CD4-positive, alpha-beta T cell treated with Interleukin-21 for 1 hour (primary cell): ENCODE measurements around the gene DNAH2.
A peak's percentile ranks its signal among the peaks of the same experiment; 100 is the strongest.
"Not testable (repeated sequence)": the region's sequence is repeated elsewhere in the genome, so short reads cannot be mapped to it uniquely, and the experiment has no call there.

ENCODE experiments used
- DNase-seq: peaks from one replicate; pipeline ENCODE4 v3.0.0-alpha.2; 2020

The DNAH2 gene

DNA sequence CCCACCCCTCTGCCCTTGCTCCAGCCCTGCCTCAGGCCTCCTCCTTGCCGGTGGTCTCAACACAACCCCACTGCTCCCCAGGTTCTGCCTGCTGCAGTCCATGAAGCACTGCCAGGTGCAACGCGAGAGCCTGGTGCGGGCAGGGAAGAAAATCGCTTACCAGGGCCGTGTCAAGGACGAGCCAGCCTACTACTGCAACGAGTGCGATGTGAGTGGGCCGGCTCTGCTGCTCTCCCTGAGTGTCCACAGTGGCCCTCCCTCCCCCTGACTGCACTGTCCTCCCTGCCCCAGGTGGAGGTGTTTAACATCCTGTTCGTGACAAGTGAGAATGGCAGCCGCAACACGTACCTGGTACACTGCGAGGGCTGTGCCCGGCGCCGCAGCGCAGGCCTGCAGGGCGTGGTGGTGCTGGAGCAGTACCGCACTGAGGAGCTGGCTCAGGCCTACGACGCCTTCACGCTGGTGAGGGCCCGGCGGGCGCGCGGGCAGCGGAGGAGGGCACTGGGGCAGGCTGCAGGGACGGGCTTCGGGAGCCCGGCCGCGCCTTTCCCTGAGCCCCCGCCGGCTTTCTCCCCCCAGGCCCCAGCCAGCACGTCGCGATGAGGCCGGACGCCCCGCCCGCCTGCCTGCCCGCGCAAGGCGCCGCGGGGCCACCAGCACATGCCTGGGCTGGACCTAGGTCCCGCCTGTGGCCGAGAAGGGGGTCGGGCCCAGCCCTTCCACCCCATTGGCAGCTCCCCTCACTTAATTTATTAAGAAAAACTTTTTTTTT lies 135.6 kb downstream of the DNAH2 start:
- DNase-seq: peak; percentile 29

DNA sequence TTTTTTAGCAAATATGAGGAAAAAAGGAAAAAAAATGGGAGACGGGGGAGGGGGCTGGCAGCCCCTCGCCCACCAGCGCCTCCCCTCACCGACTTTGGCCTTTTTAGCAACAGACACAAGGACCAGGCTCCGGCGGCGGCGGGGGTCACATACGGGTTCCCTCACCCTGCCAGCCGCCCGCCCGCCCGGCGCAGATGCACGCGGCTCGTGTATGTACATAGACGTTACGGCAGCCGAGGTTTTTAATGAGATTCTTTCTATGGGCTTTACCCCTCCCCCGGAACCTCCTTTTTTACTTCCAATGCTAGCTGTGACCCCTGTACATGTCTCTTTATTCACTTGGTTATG lies 136.1 kb downstream of the DNAH2 start:
- peak; percentile 20 for DNase-seq

DNA sequence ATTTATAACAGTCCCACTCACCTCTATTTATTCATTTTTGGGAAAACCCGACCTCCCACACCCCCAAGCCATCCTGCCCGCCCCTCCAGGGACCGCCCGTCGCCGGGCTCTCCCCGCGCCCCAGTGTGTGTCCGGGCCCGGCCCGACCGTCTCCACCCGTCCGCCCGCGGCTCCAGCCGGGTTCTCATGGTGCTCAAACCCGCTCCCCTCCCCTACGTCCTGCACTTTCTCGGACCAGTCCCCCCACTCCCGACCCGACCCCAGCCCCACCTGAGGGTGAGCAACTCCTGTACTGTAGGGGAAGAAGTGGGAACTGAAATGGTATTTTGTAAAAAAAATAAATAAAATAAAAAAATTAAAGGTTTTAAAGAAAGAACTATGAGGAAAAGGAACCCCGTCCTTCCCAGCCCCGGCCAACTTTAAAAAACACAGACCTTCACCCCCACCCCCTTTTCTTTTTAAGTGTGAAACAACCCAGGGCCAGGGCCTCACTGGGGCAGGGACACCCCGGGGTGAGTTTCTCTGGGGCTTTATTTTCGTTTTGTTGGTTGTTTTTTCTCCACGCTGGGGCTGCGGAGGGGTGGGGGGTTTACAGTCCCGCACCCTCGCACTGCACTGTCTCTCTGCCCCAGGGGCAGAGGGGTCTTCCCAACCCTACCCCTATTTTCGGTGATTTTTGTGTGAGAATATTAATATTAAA lies 136.7 kb downstream of the DNAH2 start:
- DNase-seq: peak; percentile 12

DNA sequence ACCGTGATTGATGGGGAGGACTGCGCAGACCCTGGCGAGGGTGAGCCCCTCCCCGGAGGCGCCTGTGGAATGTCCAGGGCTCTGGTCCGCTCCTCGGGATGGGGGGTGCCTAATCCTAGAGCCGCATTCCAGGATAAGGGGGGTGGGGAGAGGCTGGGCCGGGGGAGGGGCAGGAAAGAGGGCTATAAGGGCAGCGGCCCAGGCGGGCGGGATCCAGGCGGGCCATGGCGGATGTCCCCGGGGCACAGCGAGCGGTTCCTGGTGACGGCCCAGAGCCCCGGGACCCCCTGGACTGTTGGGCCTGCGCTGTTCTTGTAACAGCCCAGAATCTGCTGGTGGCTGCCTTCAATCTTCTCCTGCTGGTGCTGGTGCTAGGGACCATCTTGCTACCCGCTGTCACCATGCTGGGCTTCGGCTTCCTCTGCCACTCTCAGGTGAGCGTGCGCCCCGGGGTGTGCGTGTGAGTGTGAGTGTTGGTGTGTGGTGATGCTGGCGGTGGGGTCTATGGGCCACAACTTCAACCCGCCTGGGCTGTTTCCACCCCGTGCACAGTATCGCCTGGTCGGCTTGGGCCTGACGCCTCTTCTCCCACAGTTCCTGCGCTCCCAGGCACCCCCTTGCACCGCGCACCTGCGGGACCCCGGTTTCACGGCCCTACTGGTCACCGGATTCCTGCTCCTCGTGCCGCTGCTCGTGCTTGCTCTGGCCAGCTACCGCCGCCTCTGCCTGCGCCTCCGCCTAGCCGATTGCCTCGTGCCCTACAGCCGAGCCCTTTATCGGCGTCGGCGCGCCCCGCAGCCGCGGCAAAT lies 137.5 kb downstream of the DNAH2 start, which contains the start of gene TMEM88:
TMEM88 (plus strand) TSS at position 216 of the 809 bp plus-strand sequence; CDS start at position 225, 9 bp downstream.
- peak; percentile 36 for DNase-seq

DNA sequence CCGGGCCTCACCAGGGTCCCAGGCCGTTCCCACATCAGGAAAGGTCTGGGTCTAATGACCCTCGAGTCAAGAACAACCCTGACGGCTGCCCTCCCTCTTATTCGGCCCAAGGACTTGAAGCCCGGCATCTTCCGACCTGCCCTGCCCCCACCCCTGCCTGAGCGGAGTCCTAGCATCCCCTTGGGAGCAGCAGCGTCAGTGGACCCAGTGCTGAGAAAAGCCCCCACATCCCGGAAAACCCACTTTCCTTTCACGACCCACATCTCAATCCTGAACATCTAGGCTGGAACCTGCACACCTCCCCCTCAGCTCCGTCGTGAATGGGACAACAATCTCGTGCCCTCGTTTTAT lies 138.1 kb downstream of the DNAH2 start:
- DNase-seq: no peak

DNA sequence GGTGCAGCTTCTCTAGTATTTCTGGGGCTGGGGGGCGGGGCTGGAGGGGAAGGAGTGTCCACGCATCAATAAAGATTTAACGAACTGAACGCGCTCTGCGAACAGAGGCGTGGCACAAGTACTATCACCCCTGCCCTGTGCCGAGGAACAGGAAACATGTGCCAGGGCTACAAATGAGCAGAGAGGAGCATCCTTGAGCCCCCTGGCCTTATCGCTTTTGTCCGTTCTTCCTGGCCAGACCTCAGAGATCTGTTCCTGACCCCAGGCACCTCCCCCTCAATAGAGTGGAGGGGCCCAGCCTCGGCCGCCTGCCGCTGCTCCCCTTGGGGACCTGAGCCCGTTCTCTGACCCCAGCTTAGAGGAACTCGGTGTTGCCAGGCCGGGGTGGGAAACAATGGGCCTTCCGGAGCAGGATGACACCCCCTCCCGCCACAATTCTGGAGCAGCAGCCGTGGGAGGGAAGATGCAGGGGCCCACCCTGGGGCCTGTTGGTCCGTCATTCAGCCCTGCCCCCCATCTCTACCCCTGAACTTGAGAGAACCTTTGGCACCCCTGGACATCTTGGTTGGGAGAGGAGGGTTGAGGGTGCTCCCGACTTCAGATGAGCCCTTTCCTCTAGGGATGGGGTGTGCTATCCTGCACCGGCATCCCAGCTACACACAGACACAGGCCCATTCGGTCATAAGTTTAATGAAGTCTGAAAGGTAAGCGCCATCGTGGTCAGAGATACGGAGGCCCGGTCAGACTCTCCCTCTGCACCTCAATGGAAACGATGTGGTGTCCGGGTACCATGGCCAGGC lies 138.7 kb downstream of the DNAH2 start:
- DNase-seq: peak; percentile 51

DNA sequence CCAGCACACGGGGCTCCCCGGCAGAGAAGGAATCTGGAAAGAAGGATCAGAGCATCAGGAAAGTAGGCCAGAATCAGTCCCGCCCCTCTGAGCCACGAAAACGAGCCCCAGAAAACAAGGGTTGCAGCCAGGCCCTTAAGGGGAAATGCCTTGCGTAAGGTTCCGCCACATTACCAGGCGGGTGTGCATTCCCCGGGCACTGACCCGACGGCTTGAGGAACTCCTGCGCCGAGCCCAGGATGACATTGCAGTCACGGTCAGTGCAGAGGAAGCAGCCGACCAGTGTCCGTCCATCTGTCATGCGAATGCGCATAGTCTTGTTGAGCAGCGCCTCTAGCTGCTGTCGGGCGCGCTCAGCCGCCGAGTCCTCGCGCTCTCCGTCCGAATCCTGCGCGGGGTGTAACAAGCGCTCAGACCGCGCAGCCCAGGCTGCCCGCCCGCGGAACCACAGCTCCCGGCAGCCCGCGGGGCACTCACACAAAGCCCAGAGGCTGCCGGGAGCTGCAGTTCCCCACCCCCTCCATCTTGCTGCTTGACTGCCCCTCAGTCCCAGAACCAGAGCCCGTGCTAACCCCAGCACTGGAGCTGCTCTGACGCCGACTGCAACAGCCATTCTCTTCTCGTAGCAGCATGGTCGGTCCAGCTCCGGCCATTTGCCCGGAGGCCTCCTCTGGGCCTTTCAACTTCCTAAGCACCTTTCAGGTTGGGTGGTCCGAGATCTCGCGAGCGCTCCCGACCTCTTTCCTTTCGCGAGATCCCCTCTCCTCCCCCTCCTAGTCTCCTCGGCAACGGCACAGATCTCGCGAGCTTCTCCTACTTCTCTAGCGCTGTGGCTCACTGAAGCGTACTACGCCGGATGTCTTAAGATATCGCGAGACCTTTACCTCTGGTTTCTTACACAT lies 139.5 kb downstream of the DNAH2 start, which contains the start of gene NAA38:
NAA38 (minus strand) TSS at position 749 of the 902 bp plus-strand sequence; CDS start at position 653, 96 bp downstream.
- peak; percentile 98 for DNase-seq

DNA sequence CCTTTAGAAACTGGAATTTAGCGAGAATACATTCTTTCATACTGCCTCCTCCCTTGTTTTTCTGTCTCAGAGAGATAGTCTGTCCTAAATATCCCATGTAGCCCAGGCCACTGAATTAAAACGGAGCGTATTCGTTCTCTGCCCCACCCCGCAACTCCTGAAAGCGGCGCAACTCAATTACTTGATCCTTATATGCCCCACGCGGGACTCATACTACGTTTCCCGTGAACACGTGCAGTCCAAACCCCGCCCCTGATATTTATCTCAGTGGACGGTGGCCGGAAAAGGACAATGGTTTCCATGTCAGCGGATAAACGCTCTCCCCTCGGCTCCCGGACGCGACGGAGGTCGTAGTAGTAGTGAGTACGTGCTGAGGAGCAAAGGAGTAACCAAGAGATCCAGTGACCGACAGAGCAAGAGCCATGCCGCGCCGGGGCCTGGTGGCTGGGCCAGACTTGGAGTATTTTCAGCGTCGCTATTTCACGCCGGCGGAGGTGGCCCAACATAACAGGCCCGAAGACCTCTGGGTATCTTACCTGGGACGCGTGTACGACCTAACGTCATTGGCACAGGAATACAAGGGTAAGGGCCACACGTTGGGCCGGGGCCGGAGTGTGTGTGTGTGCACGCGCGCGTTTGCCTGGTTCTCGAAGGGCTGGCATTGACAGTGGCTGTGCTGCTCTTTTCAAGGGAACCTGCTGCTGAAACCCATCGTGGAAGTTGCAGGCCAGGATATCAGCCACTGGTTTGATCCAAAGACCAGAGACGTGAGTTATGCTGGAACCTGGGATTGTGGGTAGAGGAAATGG lies 140.4 kb downstream of the DNAH2 start, which contains the start of gene CYB5D1:
CYB5D1 (plus strand) TSS at position 291 of the 809 bp plus-strand sequence; CDS start at position 423, 132 bp downstream.
- DNase-seq: peak; percentile 95

DNA sequence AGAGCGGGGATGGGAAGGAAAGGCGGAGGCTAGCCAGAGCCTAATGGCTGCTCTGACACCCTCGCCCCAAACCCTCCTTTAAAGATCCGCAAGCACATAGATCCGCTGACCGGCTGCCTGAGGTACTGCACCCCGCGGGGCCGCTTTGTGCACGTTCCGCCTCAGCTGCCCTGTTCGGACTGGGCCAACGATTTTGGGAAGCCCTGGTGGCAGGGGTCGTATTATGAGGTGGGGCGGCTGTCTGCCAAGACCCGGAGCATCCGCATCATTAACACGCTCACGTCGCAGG lies 140.9 kb downstream of the DNAH2 start:
- peak; percentile 57 for DNase-seq

DNA sequence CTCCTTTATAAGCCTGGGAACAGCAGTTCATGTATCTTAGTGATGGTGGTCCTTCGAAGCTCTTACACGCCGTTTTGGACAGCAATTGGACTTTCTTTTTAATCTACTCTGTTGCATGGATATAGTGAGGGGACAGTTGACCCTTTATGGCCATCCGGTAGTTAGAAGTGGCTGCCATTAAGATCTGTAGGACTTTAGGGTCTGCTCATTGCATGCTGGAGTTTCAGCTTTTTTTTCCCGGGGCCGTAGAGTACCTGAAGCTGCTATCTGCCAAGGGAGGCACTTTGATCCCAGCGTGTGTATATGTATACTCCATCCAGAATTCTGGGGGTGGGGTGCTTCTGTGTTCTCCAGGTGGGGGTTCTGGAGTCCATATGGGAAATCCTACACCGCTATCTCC lies 141.5 kb downstream of the DNAH2 start:
- no peak for DNase-seq

DNA sequence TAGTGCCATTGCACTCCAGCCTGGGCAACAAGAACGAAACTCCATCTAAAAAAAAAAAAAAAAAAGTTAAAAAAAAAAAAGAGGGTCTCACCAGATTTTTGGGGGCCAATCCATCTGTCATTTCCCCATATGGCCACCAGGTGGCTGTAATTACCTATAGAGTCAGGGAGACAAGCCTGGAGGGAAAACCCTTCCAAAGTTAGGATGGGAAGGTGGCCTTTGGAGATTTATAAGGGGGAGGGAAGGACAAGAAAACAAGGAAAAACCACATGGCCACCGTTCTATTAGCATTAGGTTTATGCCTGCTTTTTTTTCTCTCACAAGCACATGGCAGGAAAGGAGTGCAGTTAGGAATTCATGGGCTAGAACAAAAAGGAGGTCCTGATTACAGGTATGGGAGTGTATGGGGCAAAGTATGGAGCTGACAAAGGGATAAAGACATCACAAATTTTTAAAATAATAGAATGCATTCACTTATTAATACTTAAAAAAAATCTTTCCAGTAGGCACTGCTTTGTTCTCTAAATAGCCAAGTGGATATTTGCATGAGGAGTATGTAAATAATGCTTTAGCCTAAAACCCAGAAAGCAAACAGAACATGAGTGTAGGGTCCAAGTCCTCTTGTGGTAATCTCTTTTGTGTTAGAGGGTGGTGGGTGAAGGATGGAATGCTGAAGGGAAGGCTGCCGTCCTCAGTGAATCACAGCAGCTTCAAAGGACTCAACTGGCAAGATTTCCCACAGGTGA lies 145.3 kb downstream of the DNAH2 start:
- peak; percentile 71 for DNase-seq

DNA sequence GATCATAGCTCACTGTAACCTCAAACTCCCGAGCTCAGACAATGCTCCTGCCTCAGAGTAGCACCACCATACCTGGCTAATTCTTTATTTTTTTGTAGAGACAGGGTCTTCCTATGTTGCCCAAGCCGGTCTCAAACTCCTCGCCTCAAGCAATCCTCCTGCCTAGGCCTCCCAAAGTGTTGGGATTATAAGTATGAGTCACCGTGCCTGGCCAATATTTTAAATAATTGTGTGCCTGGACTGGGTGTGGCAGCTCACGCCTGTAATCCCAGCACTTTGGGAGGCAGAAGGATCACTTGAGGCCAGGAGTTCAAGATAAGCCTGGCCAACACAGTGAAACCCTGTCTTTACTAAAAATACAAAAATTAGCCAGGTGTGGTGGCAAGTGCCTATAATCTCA lies 146.8 kb downstream of the DNAH2 start:
- not testable (repeated sequence) for DNase-seq

DNA sequence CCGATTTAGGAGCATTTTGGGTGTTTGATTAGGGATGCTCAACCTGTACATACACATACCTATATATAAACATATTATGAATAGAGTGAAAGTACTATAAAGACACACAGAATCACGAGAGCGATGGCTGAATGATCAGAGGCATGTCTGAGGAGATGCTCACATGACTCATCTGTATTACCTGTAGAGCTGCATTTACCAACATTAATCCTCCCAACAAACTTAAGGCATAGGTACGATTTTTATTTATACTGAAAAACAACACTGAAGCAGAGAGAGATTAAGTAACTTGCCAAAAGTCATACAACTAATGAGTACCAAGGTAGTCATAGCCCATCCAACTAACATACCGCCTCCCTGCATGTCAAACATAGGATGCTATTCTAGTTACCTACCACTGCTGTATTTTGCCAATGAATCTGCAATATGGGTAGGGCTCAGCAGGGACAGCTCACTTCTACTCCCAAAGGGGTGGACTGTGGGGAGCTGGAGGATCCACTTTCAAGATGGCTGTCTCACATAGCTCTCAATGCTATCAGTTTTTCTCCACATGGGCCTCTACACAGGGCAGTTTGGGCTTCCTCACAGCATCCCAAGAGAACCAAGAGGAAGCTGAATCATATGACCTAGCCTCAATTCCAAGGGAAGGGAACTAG lies 147.6 kb downstream of the DNAH2 start:
- DNase-seq: no peak

DNA sequence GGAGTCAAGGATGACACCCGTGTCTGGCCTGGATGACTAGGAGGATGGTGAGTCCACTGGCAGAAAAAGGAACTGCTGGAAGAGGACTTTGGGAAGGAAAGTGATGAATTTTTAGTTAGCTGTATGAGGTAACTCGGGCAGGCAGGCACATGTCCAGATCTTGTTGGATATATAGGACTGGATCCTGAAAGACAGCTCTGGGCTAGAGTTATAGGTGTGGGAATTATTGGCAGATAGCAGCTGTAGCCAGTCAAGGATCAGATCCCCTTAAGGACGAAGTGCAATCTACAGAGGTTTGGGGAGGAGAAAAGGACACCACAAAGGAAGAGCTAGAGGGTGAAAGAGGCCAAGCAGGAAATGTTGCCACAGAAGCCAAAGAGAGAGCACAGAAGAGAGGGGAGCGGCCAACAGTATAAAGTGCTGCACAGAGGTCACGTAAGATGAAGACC lies 150.4 kb downstream of the DNAH2 start:
- peak; percentile 38 for DNase-seq

DNA sequence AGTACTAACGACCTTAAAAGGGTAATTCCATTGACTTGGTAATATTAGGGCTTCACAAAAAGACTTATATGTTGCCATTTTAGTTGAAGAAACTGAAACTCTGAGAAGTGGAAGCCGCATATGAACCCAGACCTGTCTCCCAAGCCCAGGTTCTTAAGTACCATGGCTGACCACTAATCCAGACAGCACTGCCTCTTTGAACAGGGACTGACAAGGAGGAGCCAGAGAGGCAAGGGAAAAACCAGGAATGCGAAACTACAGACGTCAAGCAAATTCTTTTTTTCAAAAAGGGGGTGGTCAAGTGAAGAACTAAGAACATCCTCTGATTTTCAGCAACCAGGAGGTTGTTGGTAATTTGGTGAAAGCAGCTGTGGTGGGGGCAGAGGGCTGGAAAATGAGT lies 155.5 kb downstream of the DNAH2 start:
- no peak for DNase-seq

DNA sequence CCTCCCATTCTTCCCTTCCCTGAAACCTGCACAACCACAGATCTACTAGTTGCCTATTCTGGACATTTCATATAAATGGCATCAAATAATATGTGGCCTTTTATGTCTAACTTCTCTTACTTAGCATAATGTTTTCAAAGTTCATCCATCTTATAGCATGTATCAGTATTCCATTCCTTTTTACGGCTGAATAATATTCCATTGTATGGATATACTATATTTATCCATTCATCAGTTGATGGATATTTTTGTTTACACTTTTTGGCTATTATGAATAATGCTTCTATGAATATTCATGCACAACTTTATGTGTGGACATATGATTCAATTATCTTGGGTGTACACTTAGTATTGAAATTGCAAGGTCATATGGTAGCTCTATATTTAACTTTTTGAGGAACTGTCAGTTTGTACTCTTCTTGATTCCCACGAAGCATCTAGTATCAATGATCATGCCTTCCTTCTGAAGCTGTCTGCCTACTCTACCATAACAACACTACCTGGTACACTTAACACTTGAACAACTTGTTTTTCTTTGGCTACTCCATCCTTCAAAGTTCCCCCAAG lies 158.3 kb downstream of the DNAH2 start:
- no peak for DNase-seq

DNA sequence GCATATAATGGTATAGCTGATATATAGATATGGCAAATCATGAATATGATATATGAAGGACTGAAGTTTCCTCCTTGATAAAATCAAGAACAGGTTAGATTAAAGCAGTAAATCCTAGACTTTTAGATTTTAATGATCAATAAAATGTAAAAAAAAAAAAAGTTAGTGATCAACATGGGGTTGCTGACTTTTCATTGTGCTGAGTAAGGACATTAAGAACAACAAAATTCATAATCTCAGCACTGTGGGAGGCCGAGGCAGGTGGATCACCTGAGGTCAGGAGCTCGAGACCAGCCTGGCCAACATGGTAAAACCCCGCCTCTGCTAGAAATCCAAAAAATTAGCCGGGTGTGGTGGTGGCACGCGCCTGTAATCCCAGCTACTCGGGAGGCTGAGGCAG lies 160.7 kb downstream of the DNAH2 start:
- DNase-seq: no peak

DNA sequence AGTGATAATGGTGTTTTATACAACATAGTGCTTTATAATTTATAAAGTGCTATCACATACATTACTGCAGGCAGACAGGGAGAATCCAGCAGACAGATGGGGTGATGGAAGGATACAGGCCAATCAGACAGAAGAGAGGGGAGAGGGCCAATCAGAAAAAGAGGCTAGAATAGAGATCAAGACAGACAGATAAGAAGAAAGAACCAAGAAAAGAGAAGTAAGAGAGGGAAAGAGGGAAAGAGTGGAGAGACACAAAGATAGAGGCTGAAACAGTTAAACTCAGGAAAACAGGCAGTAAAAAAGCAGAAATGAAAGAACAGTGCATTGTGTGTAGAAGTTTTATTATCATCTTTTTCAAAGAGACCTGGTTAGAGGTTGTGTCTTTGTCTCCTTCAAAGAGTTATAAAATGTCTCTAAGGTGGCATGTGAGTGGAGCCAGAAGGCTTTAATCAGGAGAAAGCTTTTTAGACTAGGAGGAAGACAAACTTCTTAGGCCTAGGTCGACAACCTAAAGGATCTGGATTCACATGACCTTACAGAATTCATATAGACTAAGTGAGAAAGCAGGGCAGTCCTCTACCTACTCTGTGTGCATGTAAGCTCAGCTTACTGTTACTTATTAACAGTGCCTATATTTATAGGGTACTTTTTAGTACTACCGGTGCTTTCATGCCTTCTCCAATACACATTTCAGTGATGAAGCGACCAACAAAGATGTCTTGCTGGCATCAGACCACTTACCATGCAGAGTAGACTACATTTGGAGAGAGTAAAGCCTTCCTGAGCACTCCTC lies 162.7 kb downstream of the DNAH2 start:
- no peak for DNase-seq
